GM19468 (cell line): ENCODE measurements around the gene EHD1.
"Not testable (repeated sequence)": the region's sequence is repeated elsewhere in the genome, so short reads cannot be mapped to it uniquely, and the experiment has no call there.

ENCODE experiments used
- ATAC-seq: cut with Tn5 transposase; IDR thresholded peaks from one replicate; pipeline ENCODE4 v1.9.1; 2021; ENCODE audit warnings: mild to moderate bottlenecking, moderate library complexity, moderate number of reproducible peaks; ENCODE audit not compliant: unreplicated experiment; ENCODE audit errors: extremely low read depth

Gene EHD1

DNA sequence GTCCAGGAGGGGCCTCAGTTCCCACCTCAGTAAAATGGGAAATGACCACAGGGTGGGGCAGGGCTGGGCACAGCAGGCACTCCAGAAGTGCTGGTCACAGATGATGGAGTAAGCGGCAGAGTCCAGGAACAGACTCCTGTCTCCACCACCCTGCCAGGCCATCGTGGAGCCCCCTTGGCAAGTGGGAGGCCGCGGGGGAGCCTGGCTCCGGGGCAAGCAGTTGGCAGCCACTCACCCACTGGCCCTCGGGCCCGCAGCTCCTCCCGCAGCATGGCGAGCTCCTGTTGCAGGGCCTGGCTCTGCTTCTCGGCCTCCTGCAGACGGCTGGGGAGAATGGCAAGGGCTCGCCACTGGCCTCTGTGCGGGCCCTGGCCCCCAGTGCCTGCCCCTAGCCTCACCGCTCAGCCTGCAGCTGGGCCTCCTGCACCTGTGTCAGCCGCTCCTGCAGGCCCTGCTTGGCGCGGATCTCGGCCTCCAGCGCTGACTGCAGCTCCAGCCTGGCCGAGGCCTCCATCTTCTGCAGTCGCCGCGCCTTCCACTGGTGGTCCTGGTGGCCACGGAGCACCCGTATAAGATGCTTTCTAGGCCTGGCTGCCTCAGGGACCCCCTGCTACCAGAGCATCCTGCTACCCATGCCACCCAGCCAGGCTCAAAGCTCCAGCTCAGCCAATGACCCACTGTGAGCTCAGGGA is 44.2 kb downstream of the EHD1 start:
- ATAC-seq, result no peak

DNA sequence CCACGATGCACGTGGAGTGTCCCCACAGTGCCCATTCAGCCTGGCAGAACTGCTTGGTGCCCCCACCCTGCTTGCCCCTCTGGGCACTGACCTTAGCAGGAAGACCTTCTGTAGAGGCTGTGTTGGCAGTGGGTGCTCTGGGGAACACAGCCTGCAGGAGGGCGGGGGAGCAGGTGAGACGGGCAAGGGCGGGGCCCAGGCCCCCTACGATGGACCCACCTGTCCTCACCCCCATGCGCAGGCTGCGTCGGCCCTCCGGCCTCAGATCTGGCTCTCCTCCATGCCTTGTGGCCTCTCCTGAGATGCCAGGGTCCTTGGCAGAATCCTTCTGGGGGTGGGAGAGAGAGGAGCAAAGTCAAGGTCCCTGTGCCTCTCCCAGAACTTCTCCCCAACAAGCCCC is 44.9 kb downstream of the EHD1 start:
- no peak for ATAC-seq

DNA sequence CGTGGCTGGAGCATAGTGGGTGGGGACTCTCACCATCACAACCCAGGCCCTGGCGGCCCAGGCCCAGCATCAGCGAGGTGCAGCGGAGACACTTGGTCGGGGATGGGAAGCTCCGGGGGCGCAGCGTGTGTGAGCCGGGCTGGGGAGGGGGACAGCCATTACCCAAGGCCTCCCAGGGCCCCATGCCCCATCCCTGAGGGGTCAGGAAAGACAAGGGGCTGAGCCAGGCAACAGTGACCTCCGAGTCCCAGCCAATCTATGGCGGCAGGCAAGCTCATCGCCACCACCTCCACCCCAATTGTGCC is 45.3 kb downstream of the EHD1 start:
- no peak for ATAC-seq

DNA sequence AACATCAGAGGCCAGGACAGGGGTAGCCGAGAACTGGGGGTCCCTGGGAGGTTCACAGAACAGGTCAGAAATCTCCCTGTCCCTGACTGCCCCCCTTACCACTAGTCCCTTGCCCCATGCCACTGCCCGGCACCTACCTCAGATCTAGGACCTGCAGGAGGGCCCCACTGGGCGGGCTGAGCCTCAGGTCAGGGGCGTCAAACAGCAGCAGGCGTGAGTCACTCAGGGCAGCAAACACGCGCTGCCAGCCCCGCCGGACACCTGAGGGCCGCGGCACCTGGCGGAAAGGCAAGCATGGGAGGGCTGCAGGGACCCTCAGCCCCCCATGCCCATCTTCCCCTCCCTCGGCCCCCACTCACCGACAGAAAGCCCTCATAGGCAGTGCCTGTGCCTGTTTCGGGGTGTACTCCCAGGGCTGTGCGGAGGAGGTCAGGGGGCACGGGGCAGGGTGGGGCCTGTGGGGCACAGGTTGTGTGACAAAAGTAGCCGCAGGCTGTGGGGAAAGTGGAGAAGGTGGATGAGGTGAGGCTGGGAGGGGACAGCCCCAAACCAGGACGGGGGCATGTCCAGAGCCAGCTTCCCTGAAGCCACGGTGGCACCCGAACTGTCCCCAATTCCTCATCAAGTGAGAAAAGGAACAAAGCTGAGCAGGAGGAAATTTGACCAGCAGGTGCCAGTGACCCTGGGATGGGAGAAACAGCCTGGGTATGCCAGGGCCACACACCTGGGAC is 45.8 kb downstream of the EHD1 start:
- no peak for ATAC-seq

DNA sequence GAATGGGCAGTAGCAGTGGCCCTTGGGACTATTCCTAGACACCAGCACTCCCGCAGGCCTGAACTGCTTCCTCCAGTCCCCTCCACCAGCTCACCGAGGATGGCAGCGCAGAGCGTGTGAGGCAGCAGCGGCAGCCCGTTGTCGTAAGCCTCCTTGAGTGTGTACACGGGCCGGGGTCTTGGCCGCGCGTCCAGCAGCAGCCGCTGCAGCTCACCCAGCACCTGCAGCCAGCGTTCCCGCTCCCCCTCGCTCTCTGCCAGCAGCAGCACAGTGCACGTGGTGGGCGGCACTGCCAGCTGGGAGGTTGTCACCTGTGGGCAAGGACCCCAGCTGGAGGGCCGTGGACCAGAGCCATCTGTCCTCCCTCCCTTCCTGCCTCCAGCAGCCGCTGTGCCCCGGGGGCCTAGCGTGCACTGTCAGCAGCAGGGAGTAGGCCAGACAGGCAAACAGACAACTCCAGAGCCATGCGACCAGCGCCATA is 47.0 kb downstream of the EHD1 start:
- ATAC-seq, result no peak

DNA sequence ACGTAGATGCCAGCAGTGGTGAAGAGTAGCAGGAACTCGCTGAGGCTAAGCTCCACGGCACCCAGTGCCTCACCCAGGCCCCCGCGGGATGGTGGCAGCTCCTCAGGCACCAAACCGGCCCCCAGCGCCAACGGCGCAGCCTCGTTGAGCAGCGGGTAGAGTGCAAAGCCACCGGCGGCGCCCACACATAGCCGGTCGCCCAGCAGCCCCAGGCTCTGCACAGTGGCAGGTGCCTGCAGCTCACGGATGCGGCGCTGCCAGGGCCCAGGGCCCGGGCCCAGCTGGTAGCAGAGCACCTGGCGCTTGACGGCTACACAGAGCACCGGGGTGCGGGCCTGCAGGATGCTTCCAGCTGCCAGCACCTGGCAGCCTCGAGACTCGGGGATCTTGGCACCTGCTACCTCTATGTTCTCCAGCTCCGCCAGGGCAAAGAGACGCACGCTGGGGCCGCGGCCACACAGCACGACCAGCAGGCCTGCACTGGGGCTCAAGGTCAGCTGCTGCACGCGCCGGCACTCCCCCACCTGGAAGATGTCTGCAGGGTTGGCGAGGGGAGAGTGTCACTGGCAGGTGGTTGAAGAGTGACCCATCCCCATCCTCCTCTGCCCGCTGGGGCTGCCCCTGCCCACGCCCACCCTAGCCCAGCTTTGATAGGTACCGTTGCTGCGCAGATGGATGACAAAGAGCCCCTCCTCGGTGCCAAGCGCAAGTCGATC is 48.7 kb downstream of the EHD1 start:
- no peak for ATAC-seq

DNA sequence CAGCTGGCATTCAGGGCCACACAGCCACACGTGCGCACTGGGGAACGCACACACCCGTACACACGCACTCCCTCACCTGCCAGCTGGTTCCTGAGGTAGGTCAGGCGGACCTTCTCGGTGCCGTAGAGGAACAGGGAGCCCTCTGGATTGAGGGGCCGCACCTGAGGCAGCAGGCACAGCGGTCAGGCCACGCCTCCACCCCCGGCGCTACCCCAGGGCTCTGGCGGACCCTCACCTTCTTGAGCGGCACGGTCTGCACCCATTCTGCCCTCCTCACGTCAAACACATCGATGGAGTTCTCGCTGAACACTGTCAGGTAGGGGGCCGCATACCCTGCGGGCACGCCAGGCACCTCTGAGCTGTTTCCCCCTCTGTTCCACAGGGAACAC is 51.0 kb downstream of the EHD1 start:
- no peak for ATAC-seq

DNA sequence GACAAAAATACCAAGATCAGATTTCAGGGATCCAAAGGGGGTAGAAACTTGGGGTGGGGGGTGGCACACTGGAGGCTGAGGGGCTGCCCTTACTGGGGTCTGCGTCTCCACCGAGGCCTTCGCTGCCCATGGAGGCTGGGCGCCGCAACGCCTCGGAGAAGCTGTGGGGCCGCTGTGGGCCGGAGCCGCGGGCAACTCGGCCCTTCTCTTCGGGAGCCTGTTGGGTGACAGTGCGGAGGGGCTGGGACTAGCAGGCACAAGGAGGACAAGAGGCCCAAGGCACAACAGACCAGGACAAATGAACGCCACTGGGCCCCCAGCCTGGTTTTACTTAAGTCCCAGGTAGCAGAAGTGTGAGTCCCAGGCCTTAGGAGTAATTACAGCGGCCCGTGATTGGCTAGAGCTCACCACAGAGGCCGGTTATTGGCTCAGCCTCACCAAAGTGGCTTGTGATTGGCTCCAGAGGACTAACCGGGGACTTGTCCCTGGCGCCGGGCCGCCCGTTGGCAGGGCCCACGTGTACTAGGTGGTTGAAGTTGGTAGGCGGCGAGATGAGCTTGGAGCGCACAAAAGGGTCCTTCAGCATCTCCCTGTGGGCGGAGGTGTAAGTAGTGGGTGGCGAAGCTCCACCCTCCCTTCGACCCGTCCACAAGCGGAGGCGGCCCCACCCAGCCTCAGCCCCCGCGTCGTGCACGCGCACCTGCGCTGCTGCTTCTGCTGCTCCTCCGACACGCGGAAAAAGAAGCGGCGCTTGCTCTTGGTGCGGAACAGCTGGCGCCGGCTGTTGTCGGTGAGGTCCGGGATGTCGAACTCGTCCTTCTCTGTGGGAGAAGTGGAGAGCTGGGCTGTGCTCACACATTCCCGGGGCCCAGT is 51.6 kb downstream of the EHD1 start:
- ATAC-seq, result no peak

DNA sequence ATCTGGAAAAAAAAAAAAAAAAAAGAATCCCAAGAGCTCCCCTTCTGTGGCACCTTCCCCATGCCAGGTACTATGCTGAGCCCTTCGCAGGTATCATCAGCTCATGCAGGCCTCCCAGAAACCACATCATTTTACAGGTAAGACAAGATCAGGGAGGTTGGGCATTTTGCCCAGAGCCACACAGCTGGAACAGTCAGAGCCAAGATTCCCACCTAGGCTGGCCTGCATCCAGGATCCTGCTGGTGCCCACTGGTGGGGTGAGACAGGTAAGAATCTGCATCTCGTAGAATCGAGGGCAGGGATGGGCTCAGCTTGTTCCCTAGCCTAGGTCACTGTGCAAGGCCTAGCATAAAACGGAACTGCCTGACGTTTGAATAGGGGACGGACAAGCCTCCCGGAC is 52.4 kb downstream of the EHD1 start:
- no peak for ATAC-seq

DNA sequence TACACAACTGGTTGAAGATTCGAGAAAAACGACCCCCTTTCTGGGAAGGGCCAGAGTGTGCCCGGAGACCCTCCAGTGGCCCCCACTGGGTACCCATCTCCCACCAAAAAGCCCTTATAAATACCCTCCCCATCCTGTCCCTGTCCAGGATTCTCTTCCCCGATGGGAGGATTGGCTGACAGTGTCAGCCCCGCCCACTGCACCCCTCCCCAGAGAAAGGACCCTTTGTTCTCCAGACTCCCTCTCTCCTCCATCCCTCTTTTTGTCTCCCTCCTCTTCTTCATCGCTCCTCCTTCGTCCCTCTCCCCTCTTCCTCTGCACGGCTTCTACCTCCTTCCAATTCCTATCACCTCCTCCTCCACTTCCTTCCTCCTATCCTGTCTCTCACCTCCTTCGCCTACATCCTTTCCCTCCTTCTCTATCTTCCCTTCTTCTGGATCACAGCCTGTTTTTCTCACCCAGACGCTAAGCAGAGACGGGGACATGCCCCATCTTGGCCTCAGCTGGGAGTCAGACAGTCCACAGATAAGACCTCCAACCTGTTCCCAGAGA is 54.8 kb downstream of the EHD1 start:
- no peak for ATAC-seq

DNA sequence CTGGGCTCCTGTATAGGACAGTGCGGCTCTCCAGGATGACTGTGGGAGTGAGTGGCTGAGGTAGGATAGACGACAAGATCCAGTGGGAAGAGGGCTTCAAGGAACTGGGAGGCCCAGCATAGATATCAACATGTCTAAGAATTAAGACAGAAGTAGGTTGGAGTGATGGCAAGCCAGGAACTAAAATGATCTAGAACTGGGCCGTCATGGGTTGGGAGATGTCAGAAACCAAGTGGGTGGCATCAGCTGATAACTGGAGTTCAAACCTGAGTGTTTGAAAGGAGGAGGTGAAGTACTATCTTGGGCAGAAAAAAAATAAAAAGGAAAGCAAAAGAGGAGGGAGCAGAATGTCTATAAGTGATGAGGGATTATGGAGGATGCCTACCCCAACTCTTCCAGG is 60.9 kb downstream of the EHD1 start:
- ATAC-seq, result no peak

DNA sequence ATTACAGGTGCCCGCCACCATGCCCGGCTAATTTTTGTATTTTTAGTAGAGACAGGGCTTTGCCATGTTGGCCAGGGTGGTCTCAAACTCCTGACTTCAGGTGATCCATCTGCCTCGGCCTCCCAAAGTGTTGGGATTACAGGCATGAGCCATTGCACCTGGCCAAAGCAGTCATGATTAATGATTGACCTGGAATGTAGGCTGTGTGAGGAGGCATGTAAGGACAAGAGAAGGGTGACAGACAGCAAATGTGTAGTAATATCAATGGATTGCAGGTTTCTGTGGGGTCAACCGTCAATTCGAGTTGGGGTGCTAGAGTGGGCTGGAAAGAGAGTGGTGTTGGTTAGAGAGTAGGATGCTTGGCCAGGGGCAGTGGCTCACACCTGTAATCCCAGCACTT is 63.0 kb downstream of the EHD1 start:
- ATAC-seq, result not testable (repeated sequence)

DNA sequence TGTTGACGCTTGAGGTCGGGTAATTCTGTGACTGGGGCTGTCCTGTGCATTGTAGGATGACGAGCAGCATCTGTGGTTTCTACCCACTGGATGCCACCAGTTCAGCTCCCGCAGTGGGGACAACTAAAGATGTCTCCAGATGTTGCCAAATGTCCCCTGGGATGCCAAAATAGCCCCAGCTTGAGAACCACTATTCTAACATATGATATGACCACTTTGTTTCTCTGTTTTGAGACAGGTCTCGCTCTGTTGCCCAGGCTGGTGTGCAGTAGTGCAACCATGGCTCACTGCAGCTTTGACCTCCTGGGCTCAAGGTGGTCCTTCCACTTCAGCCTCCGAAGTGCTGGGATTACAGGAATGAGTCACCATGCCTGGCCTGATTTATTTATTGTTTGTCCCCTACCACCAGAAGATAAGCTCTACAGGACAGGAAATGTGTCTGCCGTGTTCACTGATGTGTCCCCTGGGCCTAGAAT is 63.7 kb downstream of the EHD1 start:
- ATAC-seq, result no peak

DNA sequence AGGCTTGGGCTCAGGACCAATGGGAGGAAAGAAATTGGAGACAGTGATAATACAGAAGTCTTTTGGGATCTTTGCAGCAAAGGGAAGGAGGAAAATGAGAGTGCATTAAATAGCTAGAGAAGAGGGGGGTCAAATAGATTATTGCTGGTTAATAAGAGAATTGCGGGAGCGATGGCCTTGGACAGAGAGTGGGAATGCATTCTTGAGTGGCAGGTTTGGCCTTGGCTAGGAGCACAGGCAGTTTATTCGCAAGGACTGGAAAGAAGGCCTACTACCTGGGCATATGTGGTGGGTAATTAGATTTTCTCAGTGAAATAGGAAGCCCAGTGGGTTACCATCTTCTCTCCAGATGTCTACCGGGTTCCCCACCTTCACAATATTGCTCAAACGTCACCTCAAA is 64.6 kb downstream of the EHD1 start:
- no peak for ATAC-seq

DNA sequence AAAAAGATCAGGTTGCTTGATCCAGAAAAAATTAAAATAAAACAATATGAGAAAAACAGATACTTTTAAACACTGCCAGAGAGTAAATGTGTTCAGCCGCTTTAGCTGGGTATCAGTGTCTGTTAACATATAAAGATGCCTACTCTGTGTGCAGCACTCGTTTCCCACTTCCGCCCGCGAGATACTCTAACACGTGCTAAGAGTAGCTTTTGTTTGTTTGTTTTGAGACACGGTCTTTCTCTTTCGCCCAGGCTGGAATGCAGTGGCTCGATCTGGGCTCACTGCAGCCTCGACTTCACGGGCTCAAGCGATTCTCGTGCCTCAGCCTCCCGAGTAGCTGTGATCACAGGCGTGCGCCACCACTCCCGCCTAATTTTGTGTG is 67.5 kb downstream of the EHD1 start:
- ATAC-seq, result no peak

DNA sequence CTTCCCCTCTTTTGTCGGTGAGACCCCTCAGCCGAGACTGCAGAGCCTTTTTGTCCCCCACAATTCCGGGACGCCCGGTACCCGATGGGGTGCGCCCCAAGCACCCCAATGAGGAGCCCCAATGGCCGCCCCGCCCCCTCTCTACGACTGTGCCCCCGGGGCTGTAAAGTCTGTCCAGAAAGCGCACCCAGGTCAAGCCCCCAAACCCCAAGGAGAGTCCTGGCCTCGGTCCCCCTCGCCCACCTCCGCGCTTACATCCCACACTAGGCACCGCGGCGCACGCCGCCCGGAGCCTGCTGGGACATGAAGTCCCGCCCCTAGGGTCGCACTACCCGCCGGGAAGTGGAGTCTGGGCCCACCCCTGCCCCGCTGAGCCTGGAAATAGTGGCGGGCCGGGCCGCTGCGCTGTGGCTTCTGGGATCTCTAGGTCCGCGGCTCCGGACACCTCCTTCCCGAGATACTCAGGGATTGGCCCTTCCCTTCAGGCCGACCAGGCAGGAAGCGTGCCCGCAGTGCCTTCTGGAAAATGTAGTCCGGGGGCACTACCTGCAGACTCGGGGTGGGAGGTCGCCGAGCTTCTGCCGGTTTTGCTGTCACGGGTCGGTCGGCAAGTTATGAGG is 68.0 kb downstream of the EHD1 start, which contains the start of gene MEN1:
Gene MEN1, minus strand, starts transcription at position 281 of the 620 bp plus-strand sequence. CDS start 442 bp downstream, outside the sequence.
- ATAC-seq, result peak; percentile 20

DNA sequence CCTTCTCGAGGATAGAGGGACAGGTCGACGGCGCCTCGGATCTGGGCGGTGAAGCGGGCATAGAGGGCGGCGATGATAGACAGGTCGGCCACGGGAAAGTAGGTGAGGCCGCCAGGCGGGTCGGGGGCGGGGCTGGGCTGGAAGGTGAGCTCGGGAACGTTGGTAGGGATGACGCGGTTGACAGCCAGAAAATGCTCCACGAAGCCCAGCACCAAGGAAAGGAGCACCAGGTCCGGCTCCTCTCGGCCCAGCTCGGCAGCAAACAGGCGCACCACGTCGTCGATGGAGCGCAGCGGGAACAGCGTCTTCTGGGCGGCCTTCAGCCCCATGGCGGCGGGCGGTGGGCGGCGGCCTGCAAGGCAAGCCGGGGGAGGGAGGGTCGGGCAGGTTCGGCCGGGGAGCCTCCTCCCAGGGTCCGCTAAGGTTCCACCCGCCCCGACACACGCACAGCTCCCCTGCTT is 68.6 kb downstream of the EHD1 start:
- ATAC-seq, result no peak

DNA sequence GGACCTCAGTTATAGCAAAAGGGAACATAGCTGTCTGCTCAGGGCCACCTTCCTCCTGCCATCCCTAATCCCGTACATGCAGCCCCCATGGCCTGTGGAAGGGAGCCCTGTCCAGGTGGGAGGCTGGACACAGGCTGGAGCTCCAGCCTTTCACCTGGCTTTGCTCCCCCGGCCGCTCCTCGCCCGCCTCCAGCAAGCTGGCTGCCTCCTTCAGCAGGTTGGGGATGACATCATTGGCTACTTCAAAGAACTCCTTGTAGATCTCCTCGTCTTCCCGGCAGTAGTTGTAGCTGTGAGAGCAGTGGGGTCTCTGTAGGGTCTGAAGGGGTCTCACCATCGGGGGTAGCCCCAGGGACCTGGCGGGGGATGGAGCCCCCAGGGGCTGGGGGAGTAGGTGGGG is 72.9 kb downstream of the EHD1 start:
- no peak for ATAC-seq
